Measurements from ENCODE around the gene CRABP1.
A peak's percentile ranks its signal among the peaks of the same experiment; 100 is the strongest.

The CRABP1 gene

GRCh38 chr15:78311292-78311691 lies 28.9 kb upstream of the CRABP1 start:
- no peak for TF ChIP-seq CTCF (IDR thresholded peaks at IDR 0.05; ENCODE audit: low read length, missing control alignments)
- no peak overlapping the region for H3K4me3 ChIP-seq (replicated peaks; ENCODE audit: low read depth, low read length)
- no peak for DNase-seq (ENCODE audit: low read depth)

- no peak overlapping the region for H3K4me3 ChIP-seq (replicated peaks; ENCODE audit: low read depth, low read length)
- TF ChIP-seq CTCF (IDR thresholded peaks at IDR 0.05; ENCODE audit: low read length, missing control alignments): no peak
- no peak for DNase-seq (ENCODE audit: low read depth)
Observed at GRCh38 chr15:78312536-78312935, 27.6 kb upstream of the CRABP1 start.

- no peak overlapping the region for H3K4me3 ChIP-seq (replicated peaks; ENCODE audit: low read depth, low read length)
- no peak for TF ChIP-seq CTCF (IDR thresholded peaks at IDR 0.05; ENCODE audit: low read length, missing control alignments)
- DNase-seq (ENCODE audit: low read depth): no peak
Observed at GRCh38 chr15:78312957-78313356, 27.2 kb upstream of the CRABP1 start.

GRCh38 chr15:78313383-78313782 lies 26.8 kb upstream of the CRABP1 start:
- TF ChIP-seq CTCF (IDR thresholded peaks at IDR 0.05; ENCODE audit: low read length, missing control alignments): no peak
- no peak overlapping the region for H3K4me3 ChIP-seq (replicated peaks; ENCODE audit: low read depth, low read length)
- DNase-seq (ENCODE audit: low read depth): no peak

- no peak for DNase-seq (ENCODE audit: low read depth)
- H3K4me3 ChIP-seq (replicated peaks; ENCODE audit: low read depth, low read length): no peak overlapping the region
- no peak for TF ChIP-seq CTCF (IDR thresholded peaks at IDR 0.05; ENCODE audit: low read length, missing control alignments)
Observed at GRCh38 chr15:78314181-78314581, 26.0 kb upstream of the CRABP1 start.

GRCh38 chr15:78315686-78316282 lies 24.4 kb upstream of the CRABP1 start:
- no peak overlapping the region for H3K4me3 ChIP-seq (replicated peaks; ENCODE audit: low read depth, low read length)
- TF ChIP-seq CTCF (IDR thresholded peaks at IDR 0.05; ENCODE audit: low read length, missing control alignments): peak; percentile 16
- no peak for DNase-seq (ENCODE audit: low read depth)

Data from fibroblast of pulmonary artery (primary cell).